ENCODE measurements around the gene SLC12A8.

DNA sequence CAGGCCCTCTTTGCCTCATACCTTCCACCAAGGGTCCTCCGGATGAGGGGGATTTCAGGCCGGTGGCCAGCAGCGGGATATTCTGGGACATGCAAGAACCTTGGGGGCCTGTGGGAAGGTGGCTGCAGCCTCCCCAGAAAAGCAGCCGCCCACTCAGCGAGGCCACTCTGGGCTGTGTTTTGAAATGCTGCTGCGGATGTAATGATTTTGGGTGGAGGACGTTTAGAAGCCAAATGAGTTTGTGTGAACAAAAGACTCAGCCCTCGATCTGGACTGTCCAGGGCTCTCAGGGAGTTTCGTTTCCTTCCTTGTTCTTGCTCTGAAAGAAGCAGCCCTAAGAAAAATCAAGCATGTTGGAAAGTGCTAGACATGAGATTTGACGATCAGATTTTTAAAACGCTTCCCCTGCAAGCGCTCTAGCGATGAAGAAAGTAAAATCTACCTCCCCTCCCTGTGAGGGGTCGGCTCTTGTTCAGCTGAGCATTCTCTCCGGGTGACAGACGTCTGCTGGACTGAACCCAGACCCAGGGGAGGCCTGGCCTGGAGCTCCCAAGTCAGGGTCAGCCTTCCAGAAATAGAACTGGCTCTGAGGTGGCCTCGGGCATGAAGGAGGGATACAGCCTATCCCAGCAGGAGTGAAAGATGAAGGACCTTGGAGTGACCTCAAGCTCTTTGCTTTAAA, 169.7 kb downstream of the SLC12A8 start:
- TF ChIP-seq, protein P1, sequence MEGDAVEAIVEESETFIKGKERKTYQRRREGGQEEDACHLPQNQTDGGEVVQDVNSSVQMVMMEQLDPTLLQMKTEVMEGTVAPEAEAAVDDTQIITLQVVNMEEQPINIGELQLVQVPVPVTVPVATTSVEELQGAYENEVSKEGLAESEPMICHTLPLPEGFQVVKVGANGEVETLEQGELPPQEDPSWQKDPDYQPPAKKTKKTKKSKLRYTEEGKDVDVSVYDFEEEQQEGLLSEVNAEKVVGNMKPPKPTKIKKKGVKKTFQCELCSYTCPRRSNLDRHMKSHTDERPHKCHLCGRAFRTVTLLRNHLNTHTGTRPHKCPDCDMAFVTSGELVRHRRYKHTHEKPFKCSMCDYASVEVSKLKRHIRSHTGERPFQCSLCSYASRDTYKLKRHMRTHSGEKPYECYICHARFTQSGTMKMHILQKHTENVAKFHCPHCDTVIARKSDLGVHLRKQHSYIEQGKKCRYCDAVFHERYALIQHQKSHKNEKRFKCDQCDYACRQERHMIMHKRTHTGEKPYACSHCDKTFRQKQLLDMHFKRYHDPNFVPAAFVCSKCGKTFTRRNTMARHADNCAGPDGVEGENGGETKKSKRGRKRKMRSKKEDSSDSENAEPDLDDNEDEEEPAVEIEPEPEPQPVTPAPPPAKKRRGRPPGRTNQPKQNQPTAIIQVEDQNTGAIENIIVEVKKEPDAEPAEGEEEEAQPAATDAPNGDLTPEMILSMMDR (IDR thresholded peaks at IDR 0.05 in 4 of 5, conservative IDR thresholded peaks at IDR 0.05 in 1 of 5): no peak
- TF ChIP-seq POLR2A (IDR thresholded peaks at IDR 0.05): no peak
